ENCODE data around the gene SH3GL1.

GRCh38 chr19:4376028-4376670 lies 24.2 kb downstream of the SH3GL1 start:
- TF ChIP-seq EZH2 (IDR thresholded peaks at IDR 0.05; ENCODE audit: borderline replicate concordance, low read length), result no peak
- no peak for TF ChIP-seq CTCF (IDR thresholded peaks at IDR 0.05; ENCODE audit: low read length)
